ENCODE measurements around the gene SAYSD1. TPM values are rescaled to one million over a fixed set of nuclear protein-coding genes. Genes with fewer than 3 reads are reported as not detected.

SAYSD1 gene
- total RNA-seq, 4 donors from 2014 or later = 10.8 to 21.6 (median 19.2) TPM

GRCh38 chr6:39056191-39056590 is 58.8 kb downstream of the SAYSD1 start:
- DNase-seq (ENCODE audit: extremely low spot score) = no peak
- WGBS = 93% methylated on average over 5 of the region's 5 CpGs
- no peak overlapping the region for H3K4me3 ChIP-seq
- TF ChIP-seq POLR2A (IDR thresholded peaks at IDR 0.05; ENCODE audit: low read depth) (no peak), POLR2AphosphoS5 (IDR thresholded peaks at IDR 0.05) (no peak), EP300 (IDR thresholded peaks at IDR 0.05) (no peak), CTCF (IDR thresholded peaks at IDR 0.05) (no peak)
- H3K9me3 ChIP-seq = no peaks in the 10 kb centered on the region
- H3K36me3 ChIP-seq = no peaks in the 10 kb centered on the region
- no peak overlapping the region for H3K27ac ChIP-seq (replicated peaks in 1 of 4)
- intact Hi-C loops (cut with DNase I) = no loop called here
- no peaks in the 10 kb centered on the region for H3K4me1 ChIP-seq
- peaks cover 0 to 46% (median 0%) of the 10 kb centered on the region in 4 donors for H3K27me3 ChIP-seq

- Histone ChIP-seq H3K36me3 (no peaks in the 10 kb centered on the region), H3K27me3 (peaks cover 0 to 50% (median 0%) of the 10 kb centered on the region in 4 donors), H3K27ac (replicated peaks in 1 of 4) (no peak overlapping the region), H3K9me3 (no peaks in the 10 kb centered on the region), H3K4me3 (no peak overlapping the region), H3K4me1 (no peaks in the 10 kb centered on the region)
- DNase-seq (ENCODE audit: extremely low spot score) = no peak
- WGBS = 76% methylated on average over 6 of the region's 7 CpGs
- TF ChIP-seq CTCF (IDR thresholded peaks at IDR 0.05) (no peak), EP300 (IDR thresholded peaks at IDR 0.05) (no peak), POLR2A (IDR thresholded peaks at IDR 0.05; ENCODE audit: low read depth) (no peak), POLR2AphosphoS5 (IDR thresholded peaks at IDR 0.05) (no peak)
- intact Hi-C loops (cut with DNase I) = no loop called here
Observed at GRCh38 chr6:39055661-39056060, 59.3 kb downstream of the SAYSD1 start.

- TF ChIP-seq CTCF (IDR thresholded peaks at IDR 0.05) = no peak
- TF ChIP-seq POLR2AphosphoS5 (IDR thresholded peaks at IDR 0.05) = no peak
- TF ChIP-seq POLR2A (IDR thresholded peaks at IDR 0.05; ENCODE audit: low read depth) = no peak
- no peak for TF ChIP-seq EP300 (IDR thresholded peaks at IDR 0.05)
- H3K27me3 ChIP-seq = peaks cover 0 to 51% (median 2%) of the 10 kb centered on the region in 4 donors
Observed at GRCh38 chr6:39054577-39055142, 60.3 kb downstream of the SAYSD1 start.

More at GRCh38 chr6:39054577-39055142, 60.3 kb downstream of the SAYSD1 start:
- 87% methylated on average over 7 of the region's 9 CpGs for WGBS
- Histone ChIP-seq H3K9me3 (no peaks in the 10 kb centered on the region), H3K4me3 (no peak overlapping the region), H3K27ac (replicated peaks in 1 of 4) (no peak overlapping the region), H3K4me1 (no peaks in the 10 kb centered on the region), H3K36me3 (no peaks in the 10 kb centered on the region)
- DNase-seq (ENCODE audit: extremely low spot score) = no peak
- intact Hi-C loops (cut with DNase I) = no loop called here

Other genes starting within 250 kb of the SAYSD1 start
- not detected for gene GLP1R, start 66.4 kb downstream of the SAYSD1 start, total RNA-seq
- 1 to 10 TPM; 6.2 to 9.2 (median 7.4) TPM for gene KCNK5, start 114.3 kb upstream of the SAYSD1 start, total RNA-seq
- gene KCNK17, start 199.2 kb upstream of the SAYSD1 start, total RNA-seq = under 1 TPM in 1 of 4 donors, not detected in 3; 0.17 TPM
- not detected for gene KCNK16, start 207.5 kb upstream of the SAYSD1 start, total RNA-seq

Data from esophagus muscularis mucosa (tissue), 4 donors.